CD14-positive monocyte (primary cell): ENCODE data around the gene KNDC1. TPM values are rescaled to one million over a fixed set of nuclear protein-coding genes. Genes with fewer than 3 reads are reported as not detected.
"Not testable (repeated sequence)": the region's sequence is repeated elsewhere in the genome, so short reads cannot be mapped to it uniquely, and the experiment has no call there.

Source experiments
- DNase-seq, 3 donors: peaks; one replicate each; pipeline ENCODE4 v3.0.0-alpha.2; 2011 to 2022
- H2AFZ ChIP-seq: 2 replicates; pipeline ENCODE4 v1.6.0; 2012; ENCODE audit warnings: mild to moderate bottlenecking, low read depth, low read length, inconsistent platforms; ENCODE audit not compliant: insufficient read depth, poor library complexity, severe bottlenecking
- H3K27ac ChIP-seq, 2 donors: 1 replicate in 1 of 2; 2 replicates in 1 of 2; pipeline ENCODE4 v1.5.1; 2012 to 2013; ENCODE audit warnings: low read length in 2 of 2, control low read depth in 1 of 2, inconsistent platforms in 1 of 2, low read depth in 1 of 2, mild to moderate bottlenecking in 1 of 2
- H3K27me3 ChIP-seq, 2 donors: one replicate each; pipeline versions ENCODE4 v1.6.0 to v1.6.1; 2011 to 2013; ENCODE audit warnings: low read length in 2 of 2; ENCODE audit not compliant: control insufficient read depth in 2 of 2, insufficient read depth in 2 of 2
- H3K36me3 ChIP-seq, 2 donors: replicated peaks in 1 of 2; 1 replicate in 1 of 2; 2 replicates in 1 of 2; pipeline versions ENCODE4 v1.5.1 to v1.6.1; 2012 to 2013; ENCODE audit warnings: low read length in 2 of 2, control low read depth in 1 of 2, inconsistent platforms in 1 of 2, mild to moderate bottlenecking in 1 of 2; ENCODE audit not compliant: insufficient read depth in 2 of 2, control insufficient read depth in 1 of 2
- H3K4me1 ChIP-seq, 2 donors: 1 replicate in 1 of 2; 2 replicates in 1 of 2; pipeline versions ENCODE4 v1.5.1 to v1.6.1; 2012 to 2013; ENCODE audit warnings: low read length in 2 of 2, control low read depth in 1 of 2, inconsistent platforms in 1 of 2, mild to moderate bottlenecking in 1 of 2, moderate library complexity in 1 of 2; ENCODE audit not compliant: insufficient read depth in 2 of 2, control insufficient read depth in 1 of 2
- H3K4me2 ChIP-seq: replicated peaks from 2 replicates; pipeline ENCODE3; 2012; ENCODE audit warnings: low read length, moderate library complexity, mild to moderate bottlenecking; ENCODE audit not compliant: poor library complexity, severe bottlenecking; ENCODE audit errors: extremely low read depth
- H3K4me3 ChIP-seq, 3 experiments: fragments of 200-600 bp in 1 of 3; sonication (generic) in 1 of 3; replicated peaks in 1 of 3; 1 replicate in 2 of 3; 2 replicates in 1 of 3; pipeline ENCODE4 v1.5.1; 2011 to 2013; ENCODE audit warnings: low read length in 3 of 3, mild to moderate bottlenecking in 3 of 3, control low read depth in 2 of 3, low read depth in 2 of 3, inconsistent platforms in 1 of 3, moderate library complexity in 1 of 3
- H3K79me2 ChIP-seq: 2 replicates; pipeline ENCODE4 v1.6.0; 2012; ENCODE audit warnings: mild to moderate bottlenecking, control low read depth, inconsistent platforms, low read length, moderate library complexity; ENCODE audit not compliant: insufficient read depth
- H3K9ac ChIP-seq: 2 replicates; pipeline ENCODE4 v1.6.0; 2017; ENCODE audit warnings: low read length, mild to moderate bottlenecking; ENCODE audit not compliant: insufficient read depth, poor library complexity, severe bottlenecking
- H3K9me3 ChIP-seq, 2 donors: replicated peaks in 1 of 2; 1 replicate in 1 of 2; 2 replicates in 1 of 2; pipeline versions ENCODE4 v1.5.1 to v1.6.1; 2012 to 2013; ENCODE audit warnings: low read length in 2 of 2, control low read depth in 1 of 2; ENCODE audit not compliant: control insufficient read depth in 1 of 2, insufficient read depth in 1 of 2
- H4K20me1 ChIP-seq: 2 replicates; pipeline ENCODE4 v1.6.0; 2012; ENCODE audit warnings: mild to moderate bottlenecking, low read length, control low read depth, moderate library complexity; ENCODE audit not compliant: insufficient read depth
- H3K27ac Mint-ChIP-seq, 7 donors: one replicate each; pipeline ENCODE4 v1.8.0; 2020; ENCODE audit warnings: mild to moderate bottlenecking in 7 of 7, mixed read lengths in 7 of 7, moderate library complexity in 6 of 7, inconsistent platforms in 2 of 7
- H3K27me3 Mint-ChIP-seq, 3 donors: one replicate each; pipeline ENCODE4 v1.8.0; 2021 to 2022; ENCODE audit warnings: low read depth in 3 of 3, mild to moderate bottlenecking in 3 of 3, mixed read lengths in 3 of 3, moderate library complexity in 3 of 3, inconsistent platforms in 1 of 3
- H3K36me3 Mint-ChIP-seq, 2 donors: one replicate each; pipeline ENCODE4 v1.8.0; 2020; ENCODE audit warnings: mixed read lengths in 2 of 2, inconsistent platforms in 1 of 2, mild to moderate bottlenecking in 1 of 2
- H3K4me1 Mint-ChIP-seq: one replicate; pipeline ENCODE4 v1.8.0; 2020; ENCODE audit warnings: mild to moderate bottlenecking, mixed read lengths
- H3K4me3 Mint-ChIP-seq, 2 donors: one replicate each; pipeline ENCODE4 v1.8.0; 2020; ENCODE audit warnings: mild to moderate bottlenecking in 2 of 2, mixed read lengths in 2 of 2, moderate library complexity in 1 of 2
- H3K9me3 Mint-ChIP-seq, 7 donors: one replicate each; pipeline ENCODE4 v1.8.0; 2020 to 2022; ENCODE audit warnings: mixed read lengths in 7 of 7, mild to moderate bottlenecking in 6 of 7, moderate library complexity in 6 of 7, inconsistent platforms in 2 of 7
- CTCF ChIP-seq: fragments of 200-600 bp; IDR thresholded peaks from one replicate; pipeline ENCODE4 v1.8.0; 2022; ENCODE audit warnings: antibody characterized with exemption, mild to moderate bottlenecking
- WGBS: methylation state at CpG from one replicate; pipeline ENCODE4 v1.1.5; 2013; ENCODE audit warnings: missing lambda C conversion rate; ENCODE audit not compliant: insufficient coverage; 5-methylcytosine and 5-hydroxymethylcytosine counted together
- intact Hi-C, 2 donors: fragments of 100-400 bp; cut with micrococcal nuclease; formaldehyde crosslinking; loops; one replicate each; pipeline versions ENCODE4 v1.15.0 to v1.15.1; 2023
- polyA plus RNA-seq, 3 donors: library from polyadenylated mRNA; depleted of rRNA in 1 of 3; unstranded in 2 of 3; stranded (reverse) in 1 of 3; fragments of 300-500 nt in 2 of 3; fragments of >200 nt in 1 of 3; fragmentation: Illumina TruSeq in 2 of 3; gene quantifications; 1 replicate in 2 of 3; 2 replicates in 1 of 3; pipeline ENCODE4 v1.2.3, GENCODE V29; 2012 to 2021

KNDC1 gene
- polyA plus RNA-seq, 3 donors: 0.22 to 0.80 TPM; not detected in 1

- DNase-seq: no peak
- H3K9me3 ChIP-seq: no peaks in the 10 kb centered on the region
- no peaks in the 10 kb centered on the region for H3K36me3 ChIP-seq
- no peaks in the 10 kb centered on the region for H4K20me1 ChIP-seq
- H3K27ac ChIP-seq: no peak overlapping the region
- H3K9me3 Mint-ChIP-seq: peaks cover 0 to 3% (median 0%) of the 10 kb centered on the region in 7 donors
- H3K4me1 ChIP-seq: no peaks in the 10 kb centered on the region
- H2AFZ ChIP-seq: no peak overlapping the region
- 93% methylated on average over 6 of the region's 8 CpGs for WGBS
- H3K79me2 ChIP-seq: no peaks in the 10 kb centered on the region
- peak overlapping the region in 1 of 7 donors; percentile 35 for H3K27ac Mint-ChIP-seq
- no peak overlapping the region for H3K4me2 ChIP-seq
- no peaks in the 10 kb centered on the region for H3K36me3 Mint-ChIP-seq
- no peak overlapping the region for H3K4me3 ChIP-seq
- intact Hi-C loops: no loop called here
- TF ChIP-seq CTCF: no peak
- no peaks in the 10 kb centered on the region for H3K27me3 Mint-ChIP-seq
- no peaks in the 10 kb centered on the region for H3K4me1 Mint-ChIP-seq
- no peaks in the 10 kb centered on the region for H3K27me3 ChIP-seq
- H3K4me3 Mint-ChIP-seq: no peak overlapping the region
- H3K9ac ChIP-seq: no peak overlapping the region
Observed at GRCh38 chr10:133135116-133135465, 24.9 kb upstream of the KNDC1 start.

GRCh38 chr10:133137486-133138145 is 22.4 kb upstream of the KNDC1 start:
- DNase-seq, H3K27me3 ChIP-seq, intact Hi-C loops, H3K4me2 ChIP-seq, H3K4me3 Mint-ChIP-seq, H4K20me1 ChIP-seq, H3K9me3 Mint-ChIP-seq, H3K27ac Mint-ChIP-seq, H3K4me1 ChIP-seq, H3K9me3 ChIP-seq, H3K9ac ChIP-seq, H3K36me3 ChIP-seq, H3K36me3 Mint-ChIP-seq, H3K27me3 Mint-ChIP-seq, H3K79me2 ChIP-seq, H3K27ac ChIP-seq, H3K4me3 ChIP-seq, H2AFZ ChIP-seq, H3K4me1 Mint-ChIP-seq: not testable (repeated sequence)
- WGBS: 100% methylated on average over 2 of the region's 12 CpGs
